ENCODE results near the gene SLC45A1. TPM values are rescaled to one million over a fixed set of nuclear protein-coding genes. Genes with fewer than 3 reads are reported as not detected.

The SLC45A1 gene
- total RNA-seq = 2.0 TPM

DNA sequence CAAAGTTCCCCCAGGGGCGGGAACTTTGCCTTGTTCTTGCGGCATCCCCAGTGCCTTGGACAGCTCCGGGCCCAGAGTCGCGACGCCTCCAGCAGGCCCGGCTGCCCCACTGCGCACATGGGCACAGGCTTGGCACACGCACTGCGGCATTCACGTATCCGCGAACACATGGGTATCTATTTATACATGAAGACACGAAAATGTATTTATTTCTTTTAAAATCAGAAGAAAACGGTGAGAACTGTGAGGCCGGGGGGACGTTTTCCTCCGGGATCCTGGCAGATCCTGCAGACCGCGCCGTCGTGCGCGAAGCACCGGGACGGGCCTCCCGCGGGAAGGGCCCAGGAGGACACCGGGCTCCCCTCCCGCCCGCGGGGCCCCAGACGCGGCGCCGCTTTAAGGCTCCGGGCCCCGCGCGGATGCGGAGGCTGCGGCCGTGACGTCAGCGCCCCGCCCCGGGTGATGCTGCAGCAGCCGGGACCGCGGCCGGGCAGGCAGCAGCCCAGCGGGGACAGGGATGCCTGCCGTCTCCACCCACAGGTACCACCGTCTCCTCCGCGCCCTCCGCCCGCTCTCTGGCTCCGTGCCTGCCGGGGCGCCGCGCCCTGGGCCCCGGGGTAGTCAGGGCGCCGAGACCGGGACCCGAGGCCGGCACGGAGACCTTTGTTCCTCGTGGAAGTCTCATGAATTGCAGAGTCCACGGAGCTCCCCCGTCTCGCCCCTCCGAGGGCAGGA is at the start of gene SLC45A1:
SLC45A1 (plus strand) TSS at position 468 of the 735 bp plus-strand sequence. CDS start 6,216 bp downstream, outside the sequence.

Small RNA genes lying within 50 kb of the gene (small RNA-seq; reads per million reads assigned to genes)
- gene RF00019 (ENCODE audit: low replicate concordance) (not detected), gene RNU6-991P (ENCODE audit: low replicate concordance) (not detected)
